HCT116 (cell line): ENCODE results near the gene SHKBP1. TPM values are rescaled to one million over a fixed set of nuclear protein-coding genes. Genes with fewer than 3 reads are reported as not detected.

Source experiments
- ATAC-seq: fragments of 200-7000 bp; cut with Tn5 transposase; 2 replicates; pipeline ENCODE4 v1.9.1; 2020; ENCODE audit warnings: mild to moderate bottlenecking, moderate library complexity
- BruUV-seq: library from RNA; stranded (reverse); fragments of 400-500 nt; replicated peaks from 2 replicates; lab custom pipeline; 2021; lab: Mats Ljungman, UMichigan
- CTCF ChIA-PET: fragments of 300-600 bp; sonication (Branson Sonifier 250); formaldehyde crosslinking; loops from one replicate; lab custom pipeline; 2021; ENCODE audit warnings: antibody characterized with exemption; lab: Charles Lee
- POLR2A ChIA-PET: fragments of 300-600, 350-600 bp; sonication (Branson Sonifier 250); formaldehyde crosslinking; loops from one replicate; lab custom pipeline; 2021; ENCODE audit warnings: antibody characterized with exemption; lab: Charles Lee
- RAD21 ChIA-PET, 2 experiments: fragments of 300-600 bp; sonication (Branson Sonifier 250); formaldehyde crosslinking; loops; one replicate each; lab custom pipeline; 2023; ENCODE audit warnings: low total read pairs in 2 of 2; ENCODE audit not compliant: uncharacterized antibody in 2 of 2, unreplicated experiment in 2 of 2, low non-redundant PET in 1 of 2; lab: Charles Lee
- DNase-seq: peaks from one replicate; pipeline ENCODE4 v3.0.0-alpha.2; 2010; ENCODE audit warnings: low read depth, low spot score
- H2AFZ ChIP-seq: fragments of 200-600 bp; shearing (Covaris generic), sonication (generic); 2 replicates; pipeline ENCODE4 v1.6.1; 2017; ENCODE audit warnings: low read depth, mixed run types, mixed read lengths, antibody characterized with exemption, low read length; ENCODE audit not compliant: poor library complexity, severe bottlenecking
- H3K27ac ChIP-seq: 2 replicates; pipeline ENCODE4 v1.5.1; 2012; ENCODE audit warnings: low read depth, low read length
- H3K27me3 ChIP-seq: fragments of 200-600 bp; sonication (generic); 2 replicates; pipeline ENCODE4 v1.6.1; 2016; ENCODE audit warnings: mixed run types, low read length, mixed read lengths; ENCODE audit not compliant: insufficient read depth
- H3K36me3 ChIP-seq, 2 experiments: fragments of 200-500 bp in 1 of 2; fragments of 200-600 bp in 1 of 2; sonication (Bioruptor generic) in 1 of 2; sonication (generic) in 1 of 2; 2 replicates each; pipeline versions ENCODE4 v1.5.1 to v1.6.1; 2014 to 2016; ENCODE audit warnings: low read length in 2 of 2, inconsistent platforms in 1 of 2, mixed read lengths in 1 of 2, mixed run types in 1 of 2; ENCODE audit not compliant: insufficient read depth in 2 of 2, control insufficient read depth in 1 of 2
- H3K4me1 ChIP-seq, 2 experiments: fragments of 200-600 bp in 1 of 2; sonication (generic) in 1 of 2; 2 replicates each; pipeline versions ENCODE4 v1.5.1 to v1.6.1; 2012 to 2017; ENCODE audit warnings: low read length in 2 of 2, inconsistent platforms in 1 of 2, mild to moderate bottlenecking in 1 of 2, mixed read lengths in 1 of 2, mixed run types in 1 of 2, moderate library complexity in 1 of 2; ENCODE audit not compliant: insufficient read depth in 2 of 2, control insufficient read depth in 1 of 2
- H3K4me2 ChIP-seq: fragments of 200-600 bp; sonication (generic); 2 replicates; pipeline ENCODE4 v1.6.1; 2017; ENCODE audit warnings: mixed run types, low read length, mixed read lengths
- H3K4me3 ChIP-seq, 2 experiments: fragments of 200-600 bp in 1 of 2; sonication (generic) in 1 of 2; replicated peaks in 1 of 2; 2 replicates each; pipeline ENCODE4 v1.5.1; 2011 to 2016; ENCODE audit warnings: low read length in 2 of 2, control low read depth in 1 of 2, low read depth in 1 of 2, mild to moderate bottlenecking in 1 of 2, mixed read lengths in 1 of 2, mixed run types in 1 of 2
- H3K79me2 ChIP-seq: fragments of 200-600 bp; sonication (generic); 2 replicates; pipeline ENCODE4 v1.6.1; 2017; ENCODE audit warnings: mild to moderate bottlenecking, mixed run types, low read length, moderate library complexity, mixed read lengths; ENCODE audit not compliant: insufficient read depth
- H3K9ac ChIP-seq: fragments of 200-600 bp; sonication (generic); 2 replicates; pipeline ENCODE4 v1.6.1; 2016; ENCODE audit warnings: low read length, mixed read lengths
- H3K9me2 ChIP-seq: fragments of 200-600 bp; sonication (generic), shearing (Covaris generic); 2 replicates; pipeline ENCODE4 v1.6.1; 2017; ENCODE audit warnings: mixed run types, mild to moderate bottlenecking, moderate library complexity; ENCODE audit not compliant: insufficient read depth
- H3K9me3 ChIP-seq, 2 experiments: fragments of 200-500 bp in 1 of 2; fragments of 200-600 bp in 1 of 2; sonication (Bioruptor generic) in 1 of 2; sonication (generic) in 1 of 2; 2 replicates each; pipeline ENCODE4 v1.6.1; 2014 to 2017; ENCODE audit warnings: low read length in 2 of 2, mixed read lengths in 2 of 2, inconsistent platforms in 1 of 2, low read depth in 1 of 2, mild to moderate bottlenecking in 1 of 2, mixed run types in 1 of 2, moderate library complexity in 1 of 2; ENCODE audit not compliant: control insufficient read depth in 1 of 2, insufficient read depth in 1 of 2
- H4K20me1 ChIP-seq: fragments of 200-600 bp; sonication (generic), shearing (Covaris generic); 2 replicates; pipeline ENCODE4 v1.6.1; 2017; ENCODE audit warnings: mixed run types, mild to moderate bottlenecking, moderate library complexity; ENCODE audit not compliant: insufficient read depth
- CBX3 ChIP-seq: IDR thresholded peaks from 2 replicates; pipeline ENCODE4 v1.6.1; 2012; ENCODE audit warnings: low read depth
- CEBPB ChIP-seq: IDR thresholded peaks from 2 replicates; pipeline ENCODE4 v1.6.1; 2012; ENCODE audit warnings: low read depth
- EGR1 ChIP-seq: IDR thresholded peaks from 2 replicates; pipeline ENCODE4 v1.6.1; 2012; ENCODE audit warnings: low read depth
- ELF1 ChIP-seq: IDR thresholded peaks from 2 replicates; pipeline ENCODE4 v1.6.1; 2012; ENCODE audit warnings: low read depth, borderline replicate concordance
- FOSL1 ChIP-seq: IDR thresholded peaks from 2 replicates; pipeline ENCODE4 v1.6.1; 2012; ENCODE audit warnings: low read depth
- JUND ChIP-seq: IDR thresholded peaks from 2 replicates; pipeline ENCODE4 v1.6.1; 2012
- POLR2A ChIP-seq: IDR thresholded peaks from 2 replicates; pipeline ENCODE4 v1.7.0; 2011; ENCODE audit warnings: borderline replicate concordance; ENCODE audit not compliant: insufficient read depth, insufficient read length; ENCODE audit errors: extremely low read depth
- RAD21 ChIP-seq: IDR thresholded peaks from 2 replicates; pipeline ENCODE4 v1.6.1; 2012; ENCODE audit warnings: low read depth, mild to moderate bottlenecking
- SIN3A ChIP-seq: IDR thresholded peaks from 2 replicates; pipeline ENCODE4 v1.6.1; 2012; ENCODE audit warnings: low read depth
- SP1 ChIP-seq: IDR thresholded peaks from 2 replicates; pipeline ENCODE4 v1.6.1; 2012; ENCODE audit warnings: low read depth
- SRF ChIP-seq: IDR thresholded peaks from 2 replicates; pipeline ENCODE4 v1.6.1; 2012; ENCODE audit warnings: low read depth
- ZFX ChIP-seq: fragments of 450-650 bp; IDR thresholded peaks from 2 replicates; pipeline ENCODE4 v1.6.1; 2017
- ZNF274 ChIP-seq: fragments of 200-500 bp; sonication (Bioruptor generic); IDR thresholded peaks from 2 replicates; pipeline ENCODE4 v1.6.1; 2014; ENCODE audit warnings: mild to moderate bottlenecking, low read depth, low read length, inconsistent platforms
- intact Hi-C: fragments of 100-400 bp; cut with micrococcal nuclease; formaldehyde crosslinking; loops from 2 replicates; pipeline ENCODE4 v1.10.0; 2022
- total RNA-seq: library from RNA; stranded (reverse); gene quantifications from one replicate; pipeline ENCODE4 v1.2.1, GENCODE V29; 2021; ENCODE audit not compliant: unreplicated experiment
- TF ChIP-seq, protein P1 (sequence below): IDR thresholded peaks from 2 replicates; pipeline ENCODE4 v1.6.1; 2011; ENCODE audit warnings: mild to moderate bottlenecking, low read length, moderate library complexity; ENCODE audit not compliant: insufficient replicate concordance; ENCODE audit errors: extremely low read depth
- TF ChIP-seq, protein P2 (sequence below): IDR thresholded peaks from 2 replicates; pipeline ENCODE4 v1.6.1; 2012
- TF ChIP-seq, protein P3 (sequence below): IDR thresholded peaks from 2 replicates; pipeline ENCODE4 v1.6.1; 2012

Gene SHKBP1
- total RNA-seq, 1 experiment from 2014 or later: 97.4 TPM

DNA sequence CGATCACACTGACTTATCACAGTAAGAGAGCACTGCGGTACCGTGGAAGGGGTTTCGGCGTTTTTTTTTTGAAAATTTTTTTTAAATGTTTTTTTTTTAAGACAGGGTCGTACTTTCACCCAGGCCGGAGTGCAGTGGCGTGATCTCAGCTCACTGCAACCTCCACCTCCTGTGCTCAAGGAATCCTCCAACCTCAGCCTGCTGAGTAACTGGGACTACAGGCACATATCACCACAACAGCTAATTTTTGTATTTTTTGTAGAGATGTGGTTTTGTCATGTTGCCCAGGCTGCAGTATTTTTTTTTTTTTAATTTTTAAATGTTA is 43.5 kb downstream of the SHKBP1 start:
- POLR2A ChIA-PET: no interaction called here
- Histone ChIP-seq H3K4me2 (no peak overlapping the region), H4K20me1 (no peaks in the 10 kb centered on the region), H3K9me2 (no peaks in the 10 kb centered on the region), H3K4me3 (no peak overlapping the region), H2AFZ (no peak overlapping the region), H3K27me3 (no peaks in the 10 kb centered on the region), H3K9me3 (no peaks in the 10 kb centered on the region), H3K27ac (no peak overlapping the region), H3K79me2 (peaks cover 7% of the 10 kb centered on the region), H3K36me3 (peaks cover 27 to 29% of the 10 kb centered on the region in 2 experiments; a peak in 3 of 4 replicates), H3K4me1 (peaks cover 25 to 30% of the 10 kb centered on the region in 2 experiments), H3K9ac (no peak overlapping the region)
- TF ChIP-seq, protein P1, sequence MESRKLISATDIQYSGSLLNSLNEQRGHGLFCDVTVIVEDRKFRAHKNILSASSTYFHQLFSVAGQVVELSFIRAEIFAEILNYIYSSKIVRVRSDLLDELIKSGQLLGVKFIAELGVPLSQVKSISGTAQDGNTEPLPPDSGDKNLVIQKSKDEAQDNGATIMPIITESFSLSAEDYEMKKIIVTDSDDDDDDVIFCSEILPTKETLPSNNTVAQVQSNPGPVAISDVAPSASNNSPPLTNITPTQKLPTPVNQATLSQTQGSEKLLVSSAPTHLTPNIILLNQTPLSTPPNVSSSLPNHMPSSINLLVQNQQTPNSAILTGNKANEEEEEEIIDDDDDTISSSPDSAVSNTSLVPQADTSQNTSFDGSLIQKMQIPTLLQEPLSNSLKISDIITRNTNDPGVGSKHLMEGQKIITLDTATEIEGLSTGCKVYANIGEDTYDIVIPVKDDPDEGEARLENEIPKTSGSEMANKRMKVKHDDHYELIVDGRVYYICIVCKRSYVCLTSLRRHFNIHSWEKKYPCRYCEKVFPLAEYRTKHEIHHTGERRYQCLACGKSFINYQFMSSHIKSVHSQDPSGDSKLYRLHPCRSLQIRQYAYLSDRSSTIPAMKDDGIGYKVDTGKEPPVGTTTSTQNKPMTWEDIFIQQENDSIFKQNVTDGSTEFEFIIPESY: no peak
- no peak for TF ChIP-seq ZNF274
- no peak for ATAC-seq
- intact Hi-C loops: no loop called here
- CTCF ChIA-PET: interaction anchor here (2.6 kb wide), 1 partner anchor 14 kb away, joined by 9 read pairs; no protein-coding TSS in a partner anchor
- no peak for DNase-seq
- no TSS peak for BruUV-seq
- RAD21 ChIA-PET: no interaction called here

DNA sequence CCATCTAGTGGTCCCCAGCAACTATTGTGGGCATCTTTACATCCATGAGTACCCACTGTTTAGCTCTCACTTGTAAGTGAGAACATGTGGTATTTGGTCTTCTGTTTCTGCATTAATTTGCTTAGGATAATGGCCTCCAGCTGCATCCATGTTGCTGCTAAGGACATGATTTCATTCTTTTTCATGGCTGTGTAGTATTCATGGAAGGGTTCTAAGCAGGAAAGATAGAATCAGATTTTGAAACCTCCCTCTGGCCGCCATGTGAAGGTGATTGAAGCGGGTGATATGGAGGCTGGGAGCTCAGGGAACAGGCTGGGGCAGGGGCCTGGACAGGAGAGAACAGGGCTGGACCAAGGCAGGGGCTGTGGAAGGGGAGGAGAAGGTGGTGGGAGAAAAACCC is 44.6 kb downstream of the SHKBP1 start:
- ChIA-PET POLR2A (interaction anchor here (0.6 kb wide), 2 partner anchors 12 to 1516 kb away, joined by 3 read pairs; no protein-coding TSS in a partner anchor), RAD21 (no interaction called here), CTCF (interaction anchor here (2.6 kb wide), 1 partner anchor 13 kb away, joined by 9 read pairs; no protein-coding TSS in a partner anchor)
- Histone ChIP-seq H3K4me2 (no peak overlapping the region), H3K27ac (no peak overlapping the region), H3K9me2 (no peaks in the 10 kb centered on the region), H3K9ac (no peak overlapping the region), H3K36me3 (peaks cover 31 to 38% of the 10 kb centered on the region in 2 experiments; a peak in 3 of 4 replicates), H3K4me1 (peaks cover 14 to 20% of the 10 kb centered on the region in 2 experiments), H4K20me1 (no peaks in the 10 kb centered on the region), H3K79me2 (peaks cover 3% of the 10 kb centered on the region; the same call in 1 of the 2 replicates), H3K9me3 (no peaks in the 10 kb centered on the region), H3K27me3 (no peaks in the 10 kb centered on the region), H2AFZ (no peak overlapping the region), H3K4me3 (no peak overlapping the region)
- no peak for DNase-seq
- intact Hi-C loops: no loop called here
- BruUV-seq: no TSS peak
- ATAC-seq: no peak
- TF ChIP-seq, protein P2, sequence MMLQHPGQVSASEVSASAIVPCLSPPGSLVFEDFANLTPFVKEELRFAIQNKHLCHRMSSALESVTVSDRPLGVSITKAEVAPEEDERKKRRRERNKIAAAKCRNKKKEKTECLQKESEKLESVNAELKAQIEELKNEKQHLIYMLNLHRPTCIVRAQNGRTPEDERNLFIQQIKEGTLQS: no peak
- TF ChIP-seq, protein P3, sequence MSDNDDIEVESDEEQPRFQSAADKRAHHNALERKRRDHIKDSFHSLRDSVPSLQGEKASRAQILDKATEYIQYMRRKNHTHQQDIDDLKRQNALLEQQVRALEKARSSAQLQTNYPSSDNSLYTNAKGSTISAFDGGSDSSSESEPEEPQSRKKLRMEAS: no peak
- TF ChIP-seq SIN3A (no peak), JUND (no peak), EGR1 (no peak), CBX3 (no peak), FOSL1 (no peak), ELF1 (no peak), POLR2A (no peak), SRF (no peak), SP1 (no peak), ZFX (no peak), RAD21 (no peak), CEBPB (no peak)
- TF ChIP-seq, protein P1: no peak
